HG03354 (cell line): ENCODE measurements around the gene RNF32.

Experiments used
- ATAC-seq: cut with Tn5 transposase; IDR thresholded peaks from one replicate; pipeline ENCODE4 v1.9.1; 2021; ENCODE audit warnings: mild to moderate bottlenecking; ENCODE audit not compliant: unreplicated experiment, poor library complexity, severe bottlenecking

Gene RNF32

GRCh38 chr7:156722043-156722826, 81.7 kb downstream of the RNF32 start:
- no peak for ATAC-seq

DNA sequence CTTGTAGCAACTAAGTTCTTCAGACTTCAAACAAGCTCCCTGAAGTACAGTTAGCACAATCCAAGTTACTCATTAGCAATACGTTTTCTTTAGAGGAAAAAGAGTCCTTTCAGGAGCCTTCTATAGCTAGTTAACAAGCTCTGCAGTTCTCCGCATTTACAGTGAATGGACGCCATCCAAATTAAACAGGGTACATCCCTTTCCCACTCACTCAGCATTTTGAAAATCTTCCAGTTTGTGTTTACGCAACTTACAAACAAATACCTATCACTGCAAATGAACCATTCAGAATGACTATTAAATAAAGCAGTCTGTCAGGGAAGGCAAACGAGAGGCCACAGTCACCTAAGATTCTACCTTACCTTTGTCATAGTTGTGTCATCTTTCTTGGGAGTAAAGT, 84.5 kb downstream of the RNF32 start:
- no peak for ATAC-seq

DNA sequence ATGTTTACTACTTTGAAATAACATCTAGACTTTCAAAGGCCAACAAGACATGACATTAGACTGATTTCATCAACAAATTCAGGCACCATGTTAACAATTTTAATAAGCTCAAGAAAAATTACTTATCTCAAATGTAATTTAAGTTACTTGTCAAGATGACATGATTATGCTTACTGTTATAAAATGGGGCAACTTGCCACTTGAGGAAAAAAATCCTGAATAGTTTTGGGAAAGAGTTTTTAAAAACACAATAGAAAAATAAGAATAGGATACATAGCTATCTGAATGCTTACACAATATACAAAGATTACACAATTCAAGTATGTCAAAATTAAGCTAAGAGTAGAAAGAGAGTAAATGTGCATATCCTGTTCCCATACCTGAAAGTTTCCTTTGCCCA, 85.4 kb downstream of the RNF32 start:
- ATAC-seq = no peak
